Parathyroid adenoma (tissue), 2 donors: ENCODE data around the gene ETV6.

ENCODE experiments used
- H2AFZ ChIP-seq: fragments of 300-600 bp; sonication (generic); one replicate; pipeline ENCODE4 v1.7.0; 2017; ENCODE audit warnings: antibody characterized with exemption, mild to moderate bottlenecking
- H3K27ac ChIP-seq: fragments of 300-600 bp; sonication (generic); one replicate; pipeline ENCODE4 v1.7.0; 2017
- H3K27me3 ChIP-seq: fragments of 300-600 bp; sonication (generic); one replicate; pipeline ENCODE4 v1.7.0; 2017; ENCODE audit warnings: low read length; ENCODE audit not compliant: control insufficient read depth, insufficient read depth
- H3K36me3 ChIP-seq: fragments of 300-600 bp; sonication (generic); one replicate; pipeline ENCODE4 v1.7.0; 2017; ENCODE audit warnings: low read length; ENCODE audit not compliant: control insufficient read depth, insufficient read depth
- H3K4me1 ChIP-seq: fragments of 300-600 bp; sonication (generic); one replicate; pipeline ENCODE4 v1.7.0; 2017; ENCODE audit warnings: control low read depth
- H3K4me2 ChIP-seq: fragments of 300-600 bp; sonication (generic); one replicate; pipeline ENCODE4 v1.7.0; 2017; ENCODE audit warnings: low read length
- H3K4me3 ChIP-seq: fragments of 300-600 bp; sonication (generic); one replicate; pipeline ENCODE4 v1.7.0; 2017; ENCODE audit warnings: low read depth, low read length
- H3K79me2 ChIP-seq: fragments of 300-600 bp; sonication (generic); one replicate; pipeline ENCODE4 v1.7.0; 2017; ENCODE audit warnings: control low read depth
- H3K9ac ChIP-seq: fragments of 300-600 bp; sonication (generic); one replicate; pipeline ENCODE4 v1.7.0; 2017; ENCODE audit warnings: mild to moderate bottlenecking
- H3K9me3 ChIP-seq: fragments of 300-600 bp; sonication (generic); one replicate; pipeline ENCODE4 v1.7.0; 2017; ENCODE audit warnings: low read length; ENCODE audit not compliant: control insufficient read depth
- CTCF ChIP-seq: fragments of 300-600 bp; sonication (generic); IDR thresholded peaks from one replicate; pipeline ENCODE4 v1.7.0; 2017; ENCODE audit warnings: antibody characterized with exemption, mild to moderate bottlenecking
- donor health status: primary hyperparathyroidism.

The ETV6 gene

GRCh38 chr12:11714626-11715025 is 65.2 kb downstream of the ETV6 start:
- Histone ChIP-seq H3K79me2 (peaks cover 48% of the 10 kb centered on the region), H3K27ac (no peak overlapping the region), H3K36me3 (no peaks in the 10 kb centered on the region), H3K4me2 (no peak overlapping the region), H3K27me3 (no peaks in the 10 kb centered on the region), H3K9ac (no peak overlapping the region), H3K4me3 (no peak overlapping the region), H3K4me1 (peaks cover 13% of the 10 kb centered on the region), H2AFZ (no peak overlapping the region), H3K9me3 (no peaks in the 10 kb centered on the region)
- no peak for TF ChIP-seq CTCF

DNA sequence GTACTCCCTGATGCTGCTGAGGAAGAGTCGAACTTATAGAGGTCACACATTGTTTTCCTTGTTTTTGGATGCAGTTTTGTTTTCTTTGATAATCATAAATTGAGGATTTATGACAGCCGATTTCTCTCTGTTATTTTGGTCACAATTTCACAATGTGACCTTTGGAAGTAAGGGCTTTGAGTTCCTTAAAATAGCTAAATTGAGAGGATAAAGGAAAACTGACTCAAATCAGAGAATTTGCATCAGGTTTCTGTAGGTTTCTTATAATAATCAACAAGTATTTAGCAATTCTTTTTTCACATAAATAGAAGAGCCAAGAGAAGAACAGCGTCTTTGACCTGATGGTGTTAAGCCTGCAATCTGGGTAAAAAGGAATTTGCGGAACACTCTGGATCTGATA is 66.1 kb downstream of the ETV6 start:
- Histone ChIP-seq H3K36me3 (no peaks in the 10 kb centered on the region), H3K4me1 (peaks cover 13% of the 10 kb centered on the region), H2AFZ (no peak overlapping the region), H3K27ac (no peak overlapping the region), H3K4me3 (no peak overlapping the region), H3K27me3 (no peaks in the 10 kb centered on the region), H3K9ac (no peak overlapping the region), H3K4me2 (no peak overlapping the region), H3K9me3 (no peaks in the 10 kb centered on the region), H3K79me2 (peaks cover 47% of the 10 kb centered on the region)
- TF ChIP-seq CTCF = no peak

- Histone ChIP-seq H3K27me3 (no peaks in the 10 kb centered on the region), H3K9me3 (no peaks in the 10 kb centered on the region), H3K9ac (no peak overlapping the region), H3K4me2 (no peak overlapping the region), H3K4me3 (no peak overlapping the region), H2AFZ (no peak overlapping the region), H3K4me1 (peaks cover 13% of the 10 kb centered on the region), H3K36me3 (no peaks in the 10 kb centered on the region), H3K79me2 (peaks cover 36% of the 10 kb centered on the region), H3K27ac (no peak overlapping the region)
- TF ChIP-seq CTCF = no peak
Measured at GRCh38 chr12:11716794-11717518, 67.5 kb downstream of the ETV6 start.

GRCh38 chr12:11717519-11717961 is 68.1 kb downstream of the ETV6 start:
- Histone ChIP-seq H3K79me2 (peaks cover 32% of the 10 kb centered on the region), H3K9ac (no peak overlapping the region), H3K36me3 (no peaks in the 10 kb centered on the region), H3K4me2 (no peak overlapping the region), H3K4me1 (peaks cover 13% of the 10 kb centered on the region), H3K9me3 (no peaks in the 10 kb centered on the region), H2AFZ (no peak overlapping the region), H3K27me3 (no peaks in the 10 kb centered on the region), H3K27ac (no peak overlapping the region), H3K4me3 (no peak overlapping the region)
- TF ChIP-seq CTCF = no peak

DNA sequence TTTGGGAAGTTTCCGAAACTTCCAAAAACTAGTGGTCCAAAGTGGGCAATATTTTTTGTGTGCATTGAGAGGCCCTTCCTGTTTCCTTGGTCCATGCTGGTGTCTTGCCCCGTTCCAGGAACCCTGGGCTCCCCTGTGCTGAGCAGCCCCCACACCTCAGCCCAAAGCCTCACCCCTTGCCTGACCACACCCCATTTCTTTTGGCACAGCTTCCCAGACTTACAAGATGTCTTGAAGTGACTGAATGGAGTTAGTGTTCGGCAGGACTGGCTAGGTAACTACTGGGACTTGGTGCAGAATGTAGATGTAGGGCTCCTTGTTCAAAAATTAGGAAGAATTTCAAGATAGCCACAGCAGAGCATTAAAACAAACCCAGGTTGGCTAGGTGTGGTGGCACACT is 68.6 kb downstream of the ETV6 start:
- TF ChIP-seq CTCF = no peak
- H3K27ac ChIP-seq = no peak overlapping the region

More for the DNA sequence above, 68.6 kb downstream of the ETV6 start:
- Histone ChIP-seq H3K9me3 (no peaks in the 10 kb centered on the region), H3K27me3 (no peaks in the 10 kb centered on the region), H2AFZ (no peak overlapping the region), H3K36me3 (no peaks in the 10 kb centered on the region), H3K79me2 (peaks cover 29% of the 10 kb centered on the region), H3K9ac (no peak overlapping the region), H3K4me1 (peaks cover 14% of the 10 kb centered on the region), H3K4me2 (no peak overlapping the region), H3K4me3 (no peak overlapping the region)
